NCI-H524 (cell line): ENCODE measurements around the gene HDAC4.

Experiments
- DNase-seq, 2 experiments: peaks; one replicate each; lab custom pipeline; 2025; lab: John Stamatoyannopoulos, UW

HDAC4 gene

DNA sequence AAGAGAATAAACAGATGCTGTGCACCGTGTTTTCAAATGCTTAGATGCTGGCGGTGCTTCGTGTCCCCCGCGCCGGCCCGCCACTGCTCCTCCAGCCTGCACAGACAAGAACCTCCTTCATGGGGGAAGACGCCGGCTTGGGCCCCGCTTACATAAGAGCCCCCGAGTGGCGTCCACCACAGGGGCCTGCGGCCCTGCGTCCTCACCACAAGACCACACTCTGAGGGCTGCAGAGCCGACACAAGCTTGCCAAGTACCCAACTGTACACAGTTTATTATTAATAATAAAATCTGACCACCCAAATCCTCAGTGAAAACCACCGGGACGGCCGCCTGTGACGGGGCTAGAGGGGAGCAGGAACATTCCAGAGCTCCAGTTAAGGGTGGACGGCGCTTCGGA lies 232.2 kb downstream of the HDAC4 start:
- DNase-seq: no peak

DNA sequence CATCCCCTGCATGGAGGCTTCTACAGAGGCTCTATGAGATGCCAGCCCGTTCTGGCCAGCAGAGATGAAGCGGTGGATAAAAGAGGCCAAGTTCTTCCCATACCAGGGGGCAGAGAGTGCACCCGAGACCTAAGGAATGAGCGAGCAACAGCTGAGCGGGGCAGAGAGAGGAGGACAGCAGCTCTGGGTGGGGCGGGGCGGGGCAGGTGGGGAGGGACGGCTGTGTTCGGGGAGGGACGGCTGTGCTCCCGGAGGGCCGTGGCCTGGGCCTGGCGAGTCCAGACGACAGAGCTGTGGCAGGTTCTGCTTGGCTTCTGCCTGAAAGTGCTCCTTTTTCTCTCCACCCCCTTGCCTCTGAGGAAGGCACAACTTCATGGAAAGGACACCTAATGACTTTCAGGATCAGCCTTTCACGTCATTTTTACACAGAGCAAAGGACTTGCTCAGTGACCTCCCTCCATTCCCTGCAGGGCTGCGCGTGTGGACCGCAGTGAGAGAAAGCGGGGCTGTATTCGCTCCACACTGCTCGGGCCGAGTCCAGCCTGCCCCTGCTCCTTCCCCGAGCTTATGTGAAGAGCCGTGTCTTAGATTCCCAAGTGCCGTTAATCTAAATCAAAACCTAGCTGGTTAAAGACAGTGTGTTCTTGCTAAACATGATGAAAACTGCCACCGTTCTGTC lies 232.9 kb downstream of the HDAC4 start:
- DNase-seq: no peak

GRCh38 chr2:239167011-239167673 lies 233.7 kb downstream of the HDAC4 start:
- DNase-seq: no peak

DNA sequence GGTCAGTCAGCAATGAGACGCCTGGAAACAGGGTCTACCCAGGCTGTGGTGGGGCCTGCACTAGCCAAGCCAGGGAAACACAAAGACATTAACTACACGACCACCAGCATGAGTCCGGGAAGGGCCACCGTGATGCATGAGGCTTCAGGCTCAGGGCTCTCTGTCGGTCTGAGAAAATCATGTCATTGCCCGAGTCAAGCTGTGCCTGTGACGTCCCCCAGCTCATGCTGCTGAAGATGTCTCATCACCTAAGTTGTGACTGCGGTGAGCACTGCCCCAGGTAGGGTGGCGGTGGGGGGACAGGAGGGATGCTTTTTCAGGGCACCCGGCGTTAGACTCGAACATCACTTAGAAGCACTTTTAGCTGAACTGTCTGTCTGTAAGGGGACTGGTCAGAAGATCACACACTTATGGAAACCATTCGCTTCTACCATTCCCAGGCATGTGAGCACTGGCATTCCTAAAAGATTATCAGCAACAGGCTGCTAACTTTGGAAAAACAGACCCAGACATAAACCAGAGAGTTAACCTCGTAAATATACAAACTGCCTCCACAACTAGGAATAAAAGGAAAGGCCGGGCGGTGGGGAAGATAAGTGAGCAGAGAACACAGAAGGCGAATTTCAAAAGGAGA lies 234.5 kb downstream of the HDAC4 start:
- no peak for DNase-seq

DNA sequence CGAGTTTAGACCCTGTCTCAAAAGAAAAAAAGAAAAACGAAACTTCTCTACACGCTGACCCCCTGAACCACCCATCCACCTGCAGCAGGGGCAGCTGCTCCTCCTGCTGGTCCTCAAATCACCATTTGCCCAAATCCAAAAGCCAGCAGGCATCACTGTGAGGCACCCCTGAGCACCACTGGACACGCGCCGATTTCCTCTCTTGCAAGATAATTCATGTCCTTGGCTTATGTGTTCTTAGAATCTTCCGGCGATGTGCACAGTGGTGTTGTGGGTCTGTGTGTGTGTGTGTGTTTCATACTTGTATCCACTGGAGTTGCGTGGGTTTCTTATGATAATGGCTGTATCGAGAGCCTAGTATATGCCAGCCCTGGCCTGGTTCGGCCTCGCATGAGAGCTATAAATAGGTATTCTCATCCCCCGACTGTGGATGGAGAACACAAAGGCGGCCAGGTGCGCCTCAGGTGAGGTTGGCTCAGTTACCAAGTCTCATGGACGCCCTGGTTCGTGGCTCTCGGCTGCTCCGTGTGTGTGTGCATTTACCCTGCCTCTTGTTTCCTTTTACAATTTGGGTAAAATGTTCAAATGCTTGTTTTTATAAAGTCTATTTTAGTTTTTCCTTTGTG lies 235.5 kb downstream of the HDAC4 start:
- DNase-seq: no peak

GRCh38 chr2:239164335-239164871 lies 236.4 kb downstream of the HDAC4 start:
- DNase-seq: no peak

GRCh38 chr2:239163688-239164334 lies 237.0 kb downstream of the HDAC4 start:
- DNase-seq: no peak

DNA sequence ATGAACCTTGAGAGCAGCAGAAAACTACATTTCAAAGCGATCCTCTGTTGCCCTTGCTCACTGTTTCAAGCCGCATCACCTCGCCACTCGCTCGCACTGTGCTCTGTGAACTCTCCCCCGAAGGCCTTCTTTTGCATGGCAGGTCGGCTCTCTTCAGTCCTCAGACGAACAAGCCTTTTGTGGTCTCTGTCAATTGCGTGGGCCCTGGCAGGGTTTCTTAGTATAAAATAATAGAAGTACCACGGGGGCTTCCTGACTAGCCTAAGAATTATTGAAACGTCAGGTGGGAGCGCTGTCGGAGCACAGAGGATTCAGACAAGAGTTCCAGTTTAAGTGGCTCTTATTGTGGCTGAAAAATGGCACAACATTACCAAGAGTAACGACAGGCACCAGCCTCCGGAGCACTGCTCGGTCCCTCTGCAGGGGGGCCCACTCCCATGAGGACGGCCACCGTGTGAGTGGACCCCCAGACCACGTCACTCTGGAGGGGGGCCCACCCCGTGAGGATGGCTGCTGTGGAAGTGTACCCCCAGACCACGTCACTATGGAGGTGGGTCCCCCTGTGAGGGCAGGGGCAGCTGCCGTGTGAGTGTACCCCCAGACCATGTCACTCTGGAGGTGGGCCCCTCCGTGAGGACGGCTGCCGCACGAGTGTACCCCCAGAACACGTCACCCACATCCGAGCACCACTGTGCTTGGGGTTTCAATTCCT lies 237.7 kb downstream of the HDAC4 start:
- DNase-seq: no peak

- no peak for DNase-seq
These were observed 238.5 kb downstream of the HDAC4 start for GRCh38 chr2:239162141-239162821.

DNA sequence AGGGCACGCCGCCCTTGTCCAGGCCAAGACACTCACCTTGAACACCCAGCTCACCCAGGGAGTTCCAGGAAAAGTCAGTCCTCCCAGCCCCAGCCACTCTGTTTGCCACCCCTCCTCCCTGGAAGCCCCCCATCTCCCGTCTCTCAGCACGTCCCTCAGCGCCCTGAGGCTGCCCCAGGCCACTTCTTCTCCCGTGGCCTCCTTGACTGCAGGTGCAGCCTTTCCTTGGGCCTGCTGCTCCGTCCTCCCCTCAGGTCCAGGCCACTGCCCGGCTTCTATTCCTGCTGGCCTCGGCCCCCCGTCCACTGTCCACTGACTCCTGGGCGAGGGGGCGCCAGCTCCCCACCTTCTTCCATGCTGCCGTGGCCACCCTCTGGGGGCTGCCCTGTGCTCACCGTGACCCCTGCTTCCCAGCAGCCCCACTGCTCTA lies 239.1 kb downstream of the HDAC4 start:
- DNase-seq: no peak

- DNase-seq: no peak
These were observed 240.3 kb downstream of the HDAC4 start for GRCh38 chr2:239160226-239161143.

- DNase-seq: no peak
These were observed 241.3 kb downstream of the HDAC4 start for GRCh38 chr2:239159476-239159911.

- no peak for DNase-seq
These were observed 242.0 kb downstream of the HDAC4 start for GRCh38 chr2:239158641-239159475.

- no peak for DNase-seq
These were observed 243.0 kb downstream of the HDAC4 start for GRCh38 chr2:239157771-239158170.

GRCh38 chr2:239157269-239157668 lies 243.6 kb downstream of the HDAC4 start:
- no peak for DNase-seq

- DNase-seq: no peak
These were observed 244.1 kb downstream of the HDAC4 start for GRCh38 chr2:239156516-239157265.

- DNase-seq: no peak
These were observed 244.9 kb downstream of the HDAC4 start for GRCh38 chr2:239155806-239156480.
